Right lung (tissue), 5 donors: ENCODE data around the gene ADGRD1. TPM values are rescaled to one million over a fixed set of nuclear protein-coding genes. Genes with fewer than 3 reads are reported as not detected.

Source experiments
- DNase-seq, 2 donors: peaks; one replicate each; pipeline ENCODE4 v3.0.0-alpha.2; 2013
- polyA plus RNA-seq, 5 donors: library from polyadenylated mRNA; unstranded; fragments of 120-200 nt; gene quantifications; one replicate each; pipeline versions ENCODE4 v1.2.1 to v1.2.3, GENCODE V29; 2013; ENCODE audit warnings: inconsistent platforms in 1 of 5, low replicate concordance in 1 of 5; ENCODE audit not compliant: insufficient read length in 5 of 5, insufficient read depth in 1 of 5

ADGRD1 gene
- polyA plus RNA-seq, 5 donors, result 24.2 to 42.1 (median 29.2) TPM

GRCh38 chr12:131088701-131089530, 135.2 kb downstream of the ADGRD1 start:
- DNase-seq, result no peak

- no peak for DNase-seq
These were observed 136.0 kb downstream of the ADGRD1 start for GRCh38 chr12:131089531-131090273.

- no peak for DNase-seq
These were observed 136.8 kb downstream of the ADGRD1 start for GRCh38 chr12:131090274-131091210.

- no peak for DNase-seq
These were observed 137.8 kb downstream of the ADGRD1 start for GRCh38 chr12:131091413-131091975.

GRCh38 chr12:131091976-131092691, 138.4 kb downstream of the ADGRD1 start:
- no peak for DNase-seq

GRCh38 chr12:131092901-131093603, 139.3 kb downstream of the ADGRD1 start:
- DNase-seq, result no peak

GRCh38 chr12:131093604-131093955, 139.9 kb downstream of the ADGRD1 start:
- no peak for DNase-seq

GRCh38 chr12:131093971-131094830, 140.5 kb downstream of the ADGRD1 start:
- no peak for DNase-seq

GRCh38 chr12:131094831-131095805, 141.4 kb downstream of the ADGRD1 start:
- DNase-seq, result no peak

GRCh38 chr12:131095826-131096680, 142.3 kb downstream of the ADGRD1 start:
- no peak for DNase-seq

GRCh38 chr12:131096681-131097181, 143.0 kb downstream of the ADGRD1 start:
- DNase-seq, result no peak

GRCh38 chr12:131097202-131098177, 143.8 kb downstream of the ADGRD1 start:
- no peak for DNase-seq

GRCh38 chr12:131098178-131098981, 144.7 kb downstream of the ADGRD1 start:
- DNase-seq, result no peak

- DNase-seq, result no peak
These were observed 146.4 kb downstream of the ADGRD1 start for GRCh38 chr12:131100031-131100674.
